Activated CD8-positive, alpha-beta memory T cell treated with anti-CD3 and anti-CD28 coated beads, Interleukin-2, amount 50 U/mL, for 1 hour (primary cell): Measurements from ENCODE around the gene ITPKB.
"Not testable (repeated sequence)": the region's sequence is repeated elsewhere in the genome, so short reads cannot be mapped to it uniquely, and the experiment has no call there.

Experiments
- DNase-seq: peaks from one replicate; pipeline ENCODE4 v3.0.0-alpha.2; 2020; ENCODE audit errors: extremely low read depth

Gene ITPKB

DNA sequence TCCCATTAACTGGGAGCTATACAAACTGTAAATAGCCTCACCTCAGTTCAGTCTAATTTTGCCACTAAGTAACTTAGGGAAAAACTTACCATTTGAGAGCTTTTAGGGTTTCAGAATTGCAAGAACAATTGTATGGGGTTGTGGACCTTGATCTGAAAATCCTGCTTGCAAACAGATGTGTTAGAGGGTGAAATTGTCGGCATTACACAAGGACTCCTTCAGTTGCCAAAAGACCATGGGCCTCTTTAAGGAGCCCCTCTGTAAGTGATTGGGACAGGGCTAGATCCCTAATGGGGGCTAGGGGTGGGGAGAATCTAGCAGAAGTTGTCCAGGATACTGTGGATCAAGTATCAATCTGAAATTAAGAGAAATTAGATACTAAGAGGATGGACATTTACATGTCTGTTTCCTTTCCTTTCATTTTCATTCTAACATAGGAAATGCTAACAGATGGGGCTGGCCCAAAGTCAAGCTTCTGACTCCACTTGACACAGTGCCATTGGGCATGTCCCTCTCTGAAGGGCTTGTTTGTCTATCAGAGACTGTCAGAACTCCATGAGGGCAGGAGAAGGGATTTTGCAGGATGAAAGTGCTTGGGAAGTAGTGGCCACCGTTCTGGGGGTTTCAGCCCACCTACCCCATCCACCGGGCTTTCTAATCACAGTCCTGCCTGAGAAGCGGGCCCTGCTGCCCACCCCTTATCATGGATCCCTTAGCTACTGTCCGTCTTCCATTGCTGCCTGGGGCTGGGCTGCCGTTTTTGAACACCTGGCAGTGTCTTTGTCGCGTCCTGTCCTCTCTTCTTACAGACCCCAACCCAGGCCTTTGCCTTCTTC lies 135.8 kb downstream of the ITPKB start:
- no peak for DNase-seq

DNA sequence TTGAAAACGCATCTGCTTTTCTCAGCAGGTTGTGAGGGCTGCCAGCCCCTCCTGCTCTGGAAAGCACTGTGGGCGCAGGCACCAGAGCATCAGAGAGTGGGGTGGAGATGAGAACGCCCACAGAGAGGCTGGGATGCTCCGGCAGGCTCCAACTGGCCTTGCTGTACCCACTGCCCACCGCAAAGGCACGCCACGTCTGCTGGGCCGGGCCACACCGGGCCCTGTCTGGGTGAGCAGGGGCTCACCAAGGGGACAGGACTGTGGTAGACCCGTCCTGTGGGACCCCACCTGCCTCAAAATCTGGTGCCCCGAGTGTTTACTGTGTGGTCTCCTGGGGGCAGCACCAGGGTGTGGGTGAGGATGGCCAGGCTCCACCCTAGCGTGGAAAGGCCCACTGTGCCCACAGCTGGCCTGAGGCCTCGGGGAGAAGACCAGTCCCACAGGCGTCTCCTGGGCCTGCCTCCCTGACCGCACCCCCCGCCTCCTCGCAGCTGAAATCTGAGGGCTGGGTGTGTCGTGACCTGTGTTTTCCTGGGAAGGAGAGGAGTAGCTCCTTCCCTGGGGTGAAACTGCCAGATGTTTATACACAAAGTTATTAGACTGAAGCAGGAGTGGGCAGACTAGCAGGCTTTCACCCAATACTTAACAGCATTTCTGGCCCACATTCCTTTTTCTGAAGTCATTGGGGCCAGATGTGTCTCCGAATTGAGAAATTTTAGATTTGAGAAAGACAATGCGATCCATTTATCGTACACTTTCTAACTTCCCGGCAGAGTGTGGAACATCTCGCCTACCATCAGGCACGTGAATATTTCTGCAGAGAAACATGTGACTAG lies 136.7 kb downstream of the ITPKB start:
- no peak for DNase-seq

DNA sequence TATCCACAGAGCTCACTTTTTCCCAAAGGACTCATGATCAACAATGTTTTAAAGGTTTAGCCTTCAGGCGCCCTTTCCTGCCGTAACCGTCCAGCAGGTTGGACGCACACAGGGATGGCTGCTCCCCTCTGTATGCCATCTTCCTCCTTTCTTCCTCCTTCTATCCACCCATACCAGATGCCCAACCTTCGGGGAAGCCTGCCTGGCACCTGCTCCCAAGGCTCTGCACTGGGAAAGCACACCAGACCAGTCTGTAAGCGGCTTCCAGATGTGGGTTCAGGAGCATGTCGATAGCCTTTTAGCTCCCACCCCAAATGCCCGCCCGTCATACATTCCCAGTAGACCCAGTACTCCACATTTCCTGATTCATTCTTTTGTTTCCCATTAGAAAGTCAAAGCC lies 137.6 kb downstream of the ITPKB start:
- DNase-seq, result no peak

DNA sequence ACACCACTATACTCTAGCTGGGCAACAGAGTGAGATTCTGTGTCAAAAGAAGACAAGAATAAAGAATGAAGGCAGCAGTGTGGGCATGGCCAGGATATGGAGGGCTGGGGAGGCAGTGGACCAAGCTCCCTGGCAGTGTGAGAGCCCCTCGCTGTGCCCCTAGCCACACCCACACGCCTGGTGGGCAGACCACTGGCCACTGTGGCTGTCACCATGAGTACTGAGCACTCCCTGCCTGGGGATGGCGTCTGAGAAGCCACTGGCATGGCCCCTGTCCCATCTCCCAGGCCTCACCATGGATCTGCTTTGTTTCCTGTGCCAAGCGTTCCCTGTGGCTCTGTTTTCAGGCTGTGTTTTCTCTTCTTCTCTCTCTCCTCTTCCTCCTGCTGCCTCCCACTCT lies 138.8 kb downstream of the ITPKB start:
- DNase-seq, result no peak

DNA sequence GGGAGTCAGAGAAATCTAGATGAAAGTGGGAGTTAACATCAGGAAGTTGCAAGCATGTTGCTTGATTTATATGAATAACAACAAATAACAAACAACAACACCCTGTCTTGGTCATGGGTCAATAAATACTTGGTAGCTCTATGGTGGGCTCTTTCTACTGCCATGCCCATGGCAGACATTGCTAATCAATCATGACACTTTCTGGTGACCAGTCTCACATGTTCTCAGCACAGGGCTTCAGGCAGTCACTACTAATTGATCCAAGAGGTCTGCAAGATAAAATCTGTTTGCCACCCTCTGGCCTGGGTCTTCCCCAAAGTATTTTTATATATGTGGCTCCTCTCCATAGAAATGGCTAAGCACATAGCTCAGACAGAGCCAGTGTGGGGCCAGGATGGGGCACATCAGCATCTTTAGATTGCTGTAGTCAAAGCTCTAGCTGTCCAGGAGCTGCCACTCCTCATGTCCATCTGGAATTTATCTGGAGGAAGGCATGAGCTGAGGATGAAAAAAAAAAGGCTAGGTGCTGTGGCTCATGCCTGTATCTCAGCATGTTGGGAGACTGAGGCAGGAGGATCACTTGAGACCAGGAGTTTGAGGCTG lies 139.3 kb downstream of the ITPKB start:
- DNase-seq, result no peak

DNA sequence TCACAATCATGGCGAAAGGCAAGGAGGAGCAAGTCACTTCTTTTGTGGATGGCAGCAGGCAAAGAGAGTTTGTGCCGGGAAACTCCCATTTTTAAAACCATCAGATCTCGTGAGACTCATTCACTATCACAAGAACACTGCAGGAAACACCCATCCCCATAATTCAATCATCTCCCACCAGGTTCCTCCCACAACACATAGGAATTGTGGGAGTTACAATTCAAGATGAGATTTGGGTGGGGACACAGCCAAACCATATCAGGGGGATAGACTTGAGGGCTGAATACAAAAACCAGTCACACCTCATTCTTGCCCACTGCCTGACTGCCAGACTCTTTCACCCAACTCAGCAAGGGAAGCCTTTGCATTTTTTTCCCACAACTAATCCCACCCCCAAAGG lies 140.1 kb downstream of the ITPKB start:
- not testable (repeated sequence) for DNase-seq

DNA sequence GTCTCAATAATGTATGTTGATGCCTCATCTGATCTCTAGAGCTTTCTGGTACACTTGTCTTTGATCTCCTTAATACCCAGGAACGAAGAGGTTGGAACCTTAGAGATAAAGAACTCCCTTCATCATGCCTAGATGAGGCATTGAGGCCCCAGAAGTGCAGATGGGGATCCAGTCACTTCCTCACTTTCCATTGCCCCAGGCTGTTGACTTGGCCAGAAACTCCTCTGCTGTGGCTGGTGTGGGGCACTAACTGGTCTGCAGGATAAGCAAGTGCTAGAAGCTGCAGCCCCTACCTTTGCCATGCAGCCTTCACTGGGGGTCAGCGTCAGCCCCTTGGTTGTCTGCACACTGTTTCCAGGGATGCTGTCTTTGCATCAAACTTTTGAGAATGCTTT lies 140.6 kb downstream of the ITPKB start:
- DNase-seq, result no peak

DNA sequence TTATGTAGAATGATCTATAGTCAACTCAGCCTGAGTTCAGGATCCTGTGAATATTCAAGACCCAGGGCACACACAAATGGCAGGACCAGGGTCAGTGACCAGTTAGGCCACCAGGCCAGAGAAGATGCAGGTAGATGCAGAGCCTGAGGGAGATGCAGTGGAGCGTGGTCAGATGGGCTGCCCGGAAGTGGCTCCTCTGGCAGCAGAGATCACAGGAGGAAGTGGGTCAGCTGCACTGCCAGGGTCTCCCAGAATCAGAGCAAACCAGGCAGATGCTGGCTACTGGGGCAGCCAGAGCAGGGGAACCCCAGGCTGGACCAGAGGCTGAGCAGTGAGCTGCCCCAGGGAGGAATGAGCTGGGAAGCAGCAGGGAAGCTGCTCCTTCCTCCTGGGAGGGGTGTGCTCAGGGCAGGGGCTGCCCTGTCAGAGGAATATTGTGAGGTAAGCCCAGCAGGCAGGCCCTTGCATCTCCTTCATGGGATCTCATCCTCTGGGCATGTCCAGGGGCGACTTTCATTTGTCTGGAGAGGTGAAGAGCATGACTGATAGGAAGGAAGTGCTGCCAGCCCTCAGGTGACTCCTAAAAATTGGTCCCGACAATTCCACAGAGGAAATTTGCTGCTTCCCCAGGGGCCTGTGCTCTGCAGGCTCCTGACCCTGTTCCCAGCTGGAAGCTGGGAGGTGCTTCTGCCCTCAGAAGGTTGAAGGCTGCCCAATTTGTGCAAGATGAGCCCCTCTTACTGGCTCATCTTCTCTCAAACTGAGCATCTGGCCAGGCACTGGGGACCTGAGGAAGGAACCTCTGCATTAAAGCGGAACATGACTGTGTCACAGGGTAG lies 141.2 kb downstream of the ITPKB start:
- no peak for DNase-seq

DNA sequence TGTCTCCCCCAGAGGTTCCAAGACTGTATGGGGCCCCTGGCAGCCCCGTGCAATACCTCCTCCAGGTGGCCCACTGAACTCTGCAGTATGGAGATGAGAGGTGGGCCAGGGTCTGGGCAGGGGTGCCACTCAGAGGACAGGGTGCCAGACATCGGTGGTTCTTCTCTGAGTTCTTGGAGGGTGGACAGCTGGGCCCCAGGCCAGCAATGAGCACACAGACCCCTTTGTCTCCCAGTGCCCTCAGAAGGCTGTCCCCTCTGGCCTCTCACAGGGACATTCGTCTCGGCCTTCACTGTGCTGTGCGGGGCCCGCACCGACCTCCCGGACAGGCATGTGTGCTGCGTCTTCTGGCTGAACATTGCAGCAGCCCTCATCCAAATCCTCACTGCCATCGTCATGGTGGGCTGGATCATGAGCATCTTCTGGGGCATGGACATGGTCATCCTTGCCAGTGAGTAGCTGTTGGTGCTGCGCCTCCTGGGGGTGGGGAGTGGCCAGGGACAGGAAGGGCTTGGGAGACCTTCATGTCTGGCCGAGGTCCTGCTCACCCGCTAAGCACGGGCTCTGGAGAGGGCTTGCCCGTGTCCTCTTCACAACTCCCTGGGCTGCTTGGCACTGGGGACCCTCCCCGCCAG lies 142.4 kb downstream of the ITPKB start:
- DNase-seq, result no peak

DNA sequence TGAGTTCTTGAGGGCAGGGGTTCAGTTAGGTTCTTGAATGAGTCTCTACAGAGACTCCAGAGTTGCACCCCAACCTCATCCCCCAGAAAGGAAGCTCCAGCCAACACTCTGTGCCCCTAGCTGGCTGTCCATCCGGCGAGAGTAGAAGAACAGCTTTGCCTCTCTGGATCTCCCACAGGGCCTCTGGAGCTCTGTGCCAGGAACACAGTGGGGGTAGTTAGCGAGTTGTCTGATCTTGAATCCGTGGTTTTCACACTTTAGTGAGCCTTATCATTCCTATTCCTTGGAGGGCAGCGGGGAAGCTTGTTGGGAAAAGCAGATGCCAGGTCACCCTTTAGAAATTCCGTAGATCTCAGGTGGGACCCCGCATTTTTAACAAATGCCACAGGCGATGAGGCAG lies 145.5 kb downstream of the ITPKB start:
- DNase-seq, result no peak

DNA sequence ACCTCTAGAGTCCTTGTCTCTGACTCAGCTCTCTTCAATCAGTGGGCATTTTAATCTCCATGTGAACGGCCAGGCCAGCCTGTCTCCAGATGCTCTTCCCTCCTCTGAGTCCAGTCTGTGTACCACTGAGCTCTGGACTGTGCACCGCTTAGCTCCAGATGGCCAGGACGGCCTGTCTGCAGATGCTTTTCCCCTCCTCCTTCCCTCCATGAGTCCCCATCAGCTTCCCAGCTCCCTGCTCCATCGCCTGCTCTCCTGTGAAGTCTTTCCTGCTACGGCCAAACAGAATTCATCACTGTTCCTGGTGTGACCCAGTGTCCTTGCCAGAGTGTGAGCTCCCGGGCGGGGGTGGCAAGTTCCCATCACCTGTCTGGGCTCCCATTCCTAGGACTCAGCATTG lies 148.5 kb downstream of the ITPKB start:
- DNase-seq, result no peak

DNA sequence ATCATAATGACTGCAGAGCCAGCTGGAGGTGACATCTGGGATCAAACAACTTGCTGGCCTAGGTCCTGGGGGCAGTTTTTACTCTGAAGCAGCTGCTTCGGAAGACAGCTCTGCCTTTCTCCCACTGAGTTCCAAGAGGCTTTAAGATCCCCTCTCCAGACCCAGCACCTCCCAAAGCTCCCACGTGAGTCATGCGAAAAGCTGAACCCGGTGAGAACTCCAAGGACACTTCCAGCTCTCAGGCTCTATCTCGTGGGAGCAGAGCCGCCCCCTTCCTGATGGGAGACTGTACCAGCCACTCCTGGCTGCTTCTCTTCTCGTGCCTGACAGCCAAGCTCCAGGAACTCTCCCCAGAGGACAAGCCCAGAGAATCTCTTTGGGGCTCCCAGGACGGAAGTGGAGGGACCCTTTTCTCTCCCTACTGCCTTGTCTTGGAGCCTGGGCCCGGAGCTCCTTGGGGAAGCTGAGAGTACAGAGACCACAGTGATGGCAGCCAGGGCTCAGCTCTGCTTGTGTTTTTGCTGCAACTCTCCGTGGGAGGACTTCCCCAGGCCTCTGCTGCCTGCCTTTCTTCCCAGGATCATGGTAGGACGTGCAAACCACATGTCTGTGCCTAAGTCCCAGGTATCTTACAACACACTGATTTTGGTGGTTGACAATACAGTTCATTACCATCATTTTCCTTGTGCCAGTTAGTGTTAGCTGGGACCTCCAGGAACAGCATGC lies 149.9 kb downstream of the ITPKB start:
- DNase-seq, result no peak

DNA sequence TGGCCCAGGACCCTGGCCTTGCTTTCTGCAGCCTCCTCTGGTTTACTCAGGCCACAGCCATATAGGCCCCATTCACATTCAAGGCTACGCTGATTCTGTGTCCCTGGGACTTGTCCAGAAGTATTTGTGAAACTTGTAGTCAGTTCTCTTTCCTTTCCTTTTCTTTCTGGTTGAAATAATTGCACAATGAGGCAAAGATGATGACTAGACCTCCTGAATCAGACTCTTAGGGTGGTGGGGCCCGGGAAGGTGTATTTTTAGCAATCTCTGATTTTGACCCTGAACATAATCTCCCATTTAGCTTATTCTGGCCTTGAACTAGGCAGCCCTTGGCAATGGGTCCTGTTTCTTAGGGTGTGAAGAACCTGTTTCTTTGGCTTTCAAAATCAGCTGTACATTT lies 150.6 kb downstream of the ITPKB start:
- DNase-seq, result no peak

DNA sequence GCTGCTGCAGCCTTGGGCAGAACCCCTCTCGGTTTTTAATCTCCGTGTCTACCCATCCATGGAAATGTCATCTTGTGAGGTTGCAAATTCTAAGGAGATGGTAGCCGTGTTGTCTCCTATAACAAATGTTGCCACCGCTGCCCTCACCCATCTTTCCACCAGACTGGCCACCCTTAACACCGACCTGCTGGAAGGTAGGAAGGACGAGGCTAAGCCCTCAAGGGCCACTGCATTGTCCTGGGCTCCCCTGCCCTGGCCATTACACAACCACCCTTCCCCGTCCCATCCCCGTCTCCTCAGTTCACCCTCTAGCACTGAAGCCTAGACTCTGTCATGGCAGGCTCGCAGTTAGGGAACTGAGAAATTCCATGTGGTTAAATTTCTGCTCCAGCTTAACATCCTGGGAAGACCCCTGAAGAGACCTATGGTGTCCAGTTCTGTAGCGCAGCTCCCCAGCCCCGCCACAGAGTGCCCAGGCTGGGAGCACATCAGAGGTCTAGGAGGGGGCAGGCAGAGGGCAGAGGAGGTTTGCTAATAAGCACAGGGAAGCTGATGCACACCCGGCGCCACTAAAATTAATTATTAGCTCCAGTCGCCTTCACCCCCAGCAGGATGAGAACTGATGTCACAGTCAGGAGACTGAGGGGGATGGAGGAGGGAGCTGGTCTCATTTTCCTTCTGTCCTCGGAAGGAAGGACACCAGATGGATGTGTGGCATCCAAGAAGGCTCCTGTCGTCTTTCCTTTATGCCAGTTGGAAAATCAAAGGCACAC lies 152.2 kb downstream of the ITPKB start:
- DNase-seq, result no peak

DNA sequence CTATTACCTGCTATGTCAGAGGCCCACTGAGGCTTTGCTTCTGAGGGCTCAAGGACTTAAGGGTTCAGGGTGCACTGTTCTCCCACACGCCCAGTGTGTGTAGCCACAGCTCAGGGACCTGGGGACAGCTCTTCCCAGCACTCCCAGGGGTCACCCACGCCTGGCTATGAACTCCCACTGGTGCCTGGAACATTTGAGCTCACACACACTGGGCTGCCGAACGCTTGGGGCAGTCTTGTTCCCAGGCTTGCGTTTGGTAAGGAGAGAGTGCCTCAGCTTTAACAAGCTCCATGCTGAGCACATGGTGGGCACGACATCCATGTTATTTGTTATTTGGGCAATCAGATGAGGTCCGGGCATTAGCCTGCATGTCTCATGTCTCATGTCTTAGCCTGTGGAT lies 153.0 kb downstream of the ITPKB start:
- DNase-seq, result no peak

DNA sequence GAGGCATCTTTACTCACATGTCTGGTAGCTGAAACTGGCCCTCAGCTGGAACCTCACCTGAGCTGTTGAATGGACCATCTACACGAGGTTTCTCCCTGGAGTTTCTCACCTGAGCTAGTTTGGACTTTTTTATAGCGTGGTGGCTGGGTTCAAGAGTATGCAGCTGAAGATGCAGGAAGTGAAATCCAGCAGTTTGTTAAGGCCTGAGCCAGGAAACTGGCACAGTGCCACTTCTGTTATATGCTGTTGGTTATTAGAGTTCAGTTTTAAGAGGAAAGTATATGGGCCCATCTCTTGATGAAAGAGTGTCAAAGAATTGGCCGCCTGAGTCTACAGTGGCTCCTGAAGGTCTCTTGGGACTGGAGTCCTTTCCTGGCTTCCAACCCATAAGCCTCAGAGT lies 154.9 kb downstream of the ITPKB start:
- no peak for DNase-seq

DNA sequence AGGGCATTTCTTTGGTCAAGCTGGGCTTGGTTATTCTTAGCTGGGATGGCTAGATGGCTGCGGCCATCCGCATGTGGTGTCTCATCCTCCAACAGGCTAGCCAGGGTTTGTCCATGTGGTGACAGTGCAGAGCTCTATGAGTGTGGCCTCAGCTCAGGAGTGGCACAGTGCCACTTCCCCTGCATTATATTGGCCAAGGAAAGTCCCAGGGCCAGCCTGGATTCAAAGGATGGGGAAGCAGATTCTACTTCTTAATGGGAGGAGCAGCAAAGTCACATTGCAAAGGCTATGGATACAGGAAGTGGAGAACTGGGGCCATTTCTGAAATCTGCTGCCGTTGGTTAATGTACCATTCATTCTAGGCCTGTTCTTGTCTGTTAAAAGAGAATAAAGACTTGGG lies 156.1 kb downstream of the ITPKB start:
- no peak for DNase-seq
